Activated B cell treated with CpG ODN at 0.5 μM for 24 hours (primary cell): Measurements from ENCODE around the gene RASL10A. TPM values are rescaled to one million over a fixed set of nuclear protein-coding genes. Genes with fewer than 3 reads are reported as not detected.

ENCODE experiments used
- ATAC-seq: fragments of 200-7000 bp; cut with Tn5 transposase; one replicate; pipeline ENCODE4 v1.10.0; 2021; ENCODE audit warnings: low read depth, mild to moderate bottlenecking, moderate library complexity
- CTCF ChIA-PET: fragments of 350-600 bp; sonication (Branson Sonifier 250); formaldehyde crosslinking; loops from one replicate; lab custom pipeline; 2021; ENCODE audit warnings: antibody characterized with exemption; lab: Charles Lee
- POLR2A ChIA-PET: fragments of 350-600 bp; sonication (Branson Sonifier 250); formaldehyde crosslinking; loops from one replicate; lab custom pipeline; 2021; ENCODE audit warnings: antibody characterized with exemption; lab: Charles Lee
- DNase-seq: peaks from one replicate; pipeline ENCODE4 v3.0.0; 2022
- H3K27ac Mint-ChIP-seq: one replicate; pipeline ENCODE4 v1.8.0; 2020; ENCODE audit warnings: mixed read lengths
- H3K27me3 Mint-ChIP-seq: one replicate; pipeline ENCODE4 v1.8.0; 2021; ENCODE audit warnings: mixed read lengths
- H3K36me3 Mint-ChIP-seq: one replicate; pipeline ENCODE4 v1.8.0; 2021; ENCODE audit warnings: low read depth, mixed read lengths
- H3K4me1 Mint-ChIP-seq: one replicate; pipeline ENCODE4 v1.8.0; 2021; ENCODE audit warnings: mixed read lengths
- H3K4me3 Mint-ChIP-seq: one replicate; pipeline ENCODE4 v1.8.0; 2020; ENCODE audit warnings: mild to moderate bottlenecking, mixed read lengths
- H3K9me3 Mint-ChIP-seq: one replicate; pipeline ENCODE4 v1.8.0; 2020; ENCODE audit warnings: mixed read lengths
- intact Hi-C: fragments of 100-400 bp; cut with micrococcal nuclease; formaldehyde crosslinking; loops from one replicate; pipeline ENCODE4 v1.15.1; 2024
- total RNA-seq: library from RNA; stranded (reverse); gene quantifications from 2 replicates; pipeline ENCODE4 v1.2.3, GENCODE V29; 2022
- TF ChIP-seq, protein P1 (sequence below): fragments of 200-600 bp; IDR thresholded peaks from one replicate; pipeline ENCODE4 v1.8.0; 2022; ENCODE audit warnings: antibody characterized with exemption, mild to moderate bottlenecking

Gene RASL10A
- total RNA-seq, 1 donor from 2014 or later: 1.0 TPM

- CTCF ChIA-PET: no interaction called here
- H3K27me3 Mint-ChIP-seq: no peaks in the 10 kb centered on the region
- TF ChIP-seq, protein P1, sequence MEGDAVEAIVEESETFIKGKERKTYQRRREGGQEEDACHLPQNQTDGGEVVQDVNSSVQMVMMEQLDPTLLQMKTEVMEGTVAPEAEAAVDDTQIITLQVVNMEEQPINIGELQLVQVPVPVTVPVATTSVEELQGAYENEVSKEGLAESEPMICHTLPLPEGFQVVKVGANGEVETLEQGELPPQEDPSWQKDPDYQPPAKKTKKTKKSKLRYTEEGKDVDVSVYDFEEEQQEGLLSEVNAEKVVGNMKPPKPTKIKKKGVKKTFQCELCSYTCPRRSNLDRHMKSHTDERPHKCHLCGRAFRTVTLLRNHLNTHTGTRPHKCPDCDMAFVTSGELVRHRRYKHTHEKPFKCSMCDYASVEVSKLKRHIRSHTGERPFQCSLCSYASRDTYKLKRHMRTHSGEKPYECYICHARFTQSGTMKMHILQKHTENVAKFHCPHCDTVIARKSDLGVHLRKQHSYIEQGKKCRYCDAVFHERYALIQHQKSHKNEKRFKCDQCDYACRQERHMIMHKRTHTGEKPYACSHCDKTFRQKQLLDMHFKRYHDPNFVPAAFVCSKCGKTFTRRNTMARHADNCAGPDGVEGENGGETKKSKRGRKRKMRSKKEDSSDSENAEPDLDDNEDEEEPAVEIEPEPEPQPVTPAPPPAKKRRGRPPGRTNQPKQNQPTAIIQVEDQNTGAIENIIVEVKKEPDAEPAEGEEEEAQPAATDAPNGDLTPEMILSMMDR: no peak
- no peak overlapping the region for H3K27ac Mint-ChIP-seq
- H3K36me3 Mint-ChIP-seq: peaks cover 93% of the 10 kb centered on the region
- DNase-seq: no peak
- no peak overlapping the region for H3K4me3 Mint-ChIP-seq
- H3K9me3 Mint-ChIP-seq: no peaks in the 10 kb centered on the region
- POLR2A ChIA-PET: interaction anchor here (0.5 kb wide), 1 partner anchor 57 kb away, joined by 3 read pairs; no protein-coding TSS in a partner anchor
- intact Hi-C loops: no loop called here
- no peak for ATAC-seq
- no peaks in the 10 kb centered on the region for H3K4me1 Mint-ChIP-seq
Observed at GRCh38 chr22:29334696-29335344, 19.3 kb upstream of the RASL10A start.

GRCh38 chr22:29334148-29334547 is 18.7 kb upstream of the RASL10A start:
- H3K4me1 Mint-ChIP-seq: no peaks in the 10 kb centered on the region
- DNase-seq: no peak
- no peak overlapping the region for H3K27ac Mint-ChIP-seq
- intact Hi-C loops: no loop called here
- ATAC-seq: no peak
- TF ChIP-seq, protein P1: no peak
- H3K36me3 Mint-ChIP-seq: peaks cover 93% of the 10 kb centered on the region
- no peaks in the 10 kb centered on the region for H3K9me3 Mint-ChIP-seq
- H3K27me3 Mint-ChIP-seq: no peaks in the 10 kb centered on the region
- CTCF ChIA-PET: no interaction called here
- H3K4me3 Mint-ChIP-seq: no peak overlapping the region
- POLR2A ChIA-PET: no interaction called here

DNA sequence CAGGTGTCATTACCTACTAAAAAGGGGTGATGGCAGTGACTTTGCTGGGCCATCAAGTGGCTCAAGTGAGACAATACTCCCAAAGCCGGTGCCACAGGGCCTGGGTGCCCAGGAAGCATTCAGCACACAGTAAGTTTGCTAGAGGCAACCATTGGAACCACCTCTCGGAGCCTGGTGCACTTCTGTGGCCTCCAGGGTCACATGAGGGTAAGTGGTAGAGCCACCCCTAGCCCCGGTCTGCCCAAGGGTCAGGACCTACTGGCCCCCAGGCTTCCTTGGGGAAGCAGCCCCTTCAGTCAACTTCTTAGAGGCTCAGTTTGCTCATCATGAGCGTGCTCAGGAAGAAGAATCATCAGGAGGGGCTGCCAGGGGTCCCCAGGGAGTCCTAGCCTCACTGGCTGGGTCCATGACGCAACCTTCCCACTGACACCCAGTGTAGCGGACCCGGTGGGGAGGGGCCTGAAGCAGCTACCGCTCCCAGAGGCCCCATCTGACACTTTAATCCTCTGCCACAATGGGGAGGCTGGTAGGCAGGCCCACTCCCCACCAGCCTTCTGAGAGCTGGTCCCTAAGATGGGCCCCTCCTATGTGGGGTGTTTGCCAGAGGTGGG is 17.5 kb upstream of the RASL10A start:
- Mint-ChIP-seq H3K36me3 (peaks cover 88% of the 10 kb centered on the region), H3K9me3 (no peaks in the 10 kb centered on the region), H3K27ac (no peak overlapping the region), H3K27me3 (no peaks in the 10 kb centered on the region), H3K4me3 (no peak overlapping the region), H3K4me1 (no peaks in the 10 kb centered on the region)
- CTCF ChIA-PET: no interaction called here
- no peak for ATAC-seq
- TF ChIP-seq, protein P1: no peak
- POLR2A ChIA-PET: no interaction called here
- DNase-seq: no peak
- intact Hi-C loops: no loop called here

- ChIA-PET CTCF (no interaction called here), POLR2A (no interaction called here)
- Mint-ChIP-seq H3K36me3 (peaks cover 84% of the 10 kb centered on the region), H3K4me3 (no peak overlapping the region), H3K27ac (no peak overlapping the region), H3K9me3 (no peaks in the 10 kb centered on the region), H3K4me1 (no peaks in the 10 kb centered on the region), H3K27me3 (no peaks in the 10 kb centered on the region)
- ATAC-seq (no peak), DNase-seq (no peak)
- intact Hi-C loops: no loop called here
- TF ChIP-seq, protein P1: no peak
Observed at GRCh38 chr22:29331658-29332300, 16.3 kb upstream of the RASL10A start.

GRCh38 chr22:29331213-29331612 is 15.7 kb upstream of the RASL10A start:
- H3K36me3 Mint-ChIP-seq: peaks cover 84% of the 10 kb centered on the region
- intact Hi-C loops: no loop called here

More at GRCh38 chr22:29331213-29331612, 15.7 kb upstream of the RASL10A start:
- POLR2A ChIA-PET: no interaction called here
- Mint-ChIP-seq H3K9me3 (no peaks in the 10 kb centered on the region), H3K27ac (no peak overlapping the region), H3K27me3 (no peaks in the 10 kb centered on the region), H3K4me1 (no peaks in the 10 kb centered on the region), H3K4me3 (no peak overlapping the region)
- TF ChIP-seq, protein P1: no peak
- DNase-seq (no peak), ATAC-seq (no peak)
- CTCF ChIA-PET: no interaction called here
